ENCODE measurements around the gene PPARD.
"Not testable (repeated sequence)": the region's sequence is repeated elsewhere in the genome, so short reads cannot be mapped to it uniquely, and the experiment has no call there.

Gene PPARD

GRCh38 chr6:35342258-35343091 is at the start of gene PPARD:
Gene PPARD, plus strand, starts transcription at chr6:35342558. Its CDS starts 68,530 bp downstream, at chr6:35411088.
- DNase-seq (ENCODE audit: low read depth in 2 of 2), result peak; percentile 94 to 95

GRCh38 chr6:35293681-35294080 is 48.7 kb upstream of the PPARD start:
- DNase-seq (ENCODE audit: low read depth in 2 of 2), result no peak

GRCh38 chr6:35294308-35294945 is 47.9 kb upstream of the PPARD start:
- DNase-seq (ENCODE audit: low read depth in 2 of 2), result peak in 1 of 2 donors; percentile 15

- no peak for DNase-seq (ENCODE audit: low read depth in 2 of 2)
Observed at GRCh38 chr6:35295036-35295435, 47.3 kb upstream of the PPARD start.

GRCh38 chr6:35295521-35296315 is 46.6 kb upstream of the PPARD start:
- no peak for DNase-seq (ENCODE audit: low read depth in 2 of 2)

GRCh38 chr6:35296931-35297600 is 45.3 kb upstream of the PPARD start:
- DNase-seq (ENCODE audit: low read depth in 2 of 2), result no peak

- DNase-seq (ENCODE audit: low read depth in 2 of 2), result peak; percentile 73 to 81
Observed at GRCh38 chr6:35297601-35298481, 44.5 kb upstream of the PPARD start, which contains the start of gene DEF6. Gene DEF6, plus strand, starts transcription at chr6:35297818. Its CDS starts 39 bp downstream, at chr6:35297857.

GRCh38 chr6:35298625-35299140 is 43.7 kb upstream of the PPARD start:
- DNase-seq (ENCODE audit: low read depth in 2 of 2), result no peak

- DNase-seq (ENCODE audit: low read depth in 2 of 2), result no peak
Observed at GRCh38 chr6:35299674-35300073, 42.7 kb upstream of the PPARD start.

GRCh38 chr6:35300848-35301247 is 41.5 kb upstream of the PPARD start:
- no peak for DNase-seq (ENCODE audit: low read depth in 2 of 2)

- DNase-seq (ENCODE audit: low read depth in 2 of 2), result peak; percentile 70 to 73
Observed at GRCh38 chr6:35302604-35303241, 39.6 kb upstream of the PPARD start.

- DNase-seq (ENCODE audit: low read depth in 2 of 2), result no peak
Observed at GRCh38 chr6:35304299-35304698, 38.1 kb upstream of the PPARD start.

GRCh38 chr6:35305117-35305516 is 37.2 kb upstream of the PPARD start:
- no peak for DNase-seq (ENCODE audit: low read depth in 2 of 2)

- not testable (repeated sequence) for DNase-seq (ENCODE audit: low read depth in 2 of 2)
Observed at GRCh38 chr6:35307138-35307537, 35.2 kb upstream of the PPARD start.

- DNase-seq (ENCODE audit: low read depth in 2 of 2), result not testable (repeated sequence)
Observed at GRCh38 chr6:35308543-35308942, 33.8 kb upstream of the PPARD start.

GRCh38 chr6:35309611-35310264 is 32.6 kb upstream of the PPARD start:
- no peak for DNase-seq (ENCODE audit: low read depth in 2 of 2)

GRCh38 chr6:35310265-35310831 is 32.0 kb upstream of the PPARD start:
- no peak for DNase-seq (ENCODE audit: low read depth in 2 of 2)

- DNase-seq (ENCODE audit: low read depth in 2 of 2), result no peak
Observed at GRCh38 chr6:35311390-35312075, 30.8 kb upstream of the PPARD start.

Data from stimulated activated CD8-positive, alpha-beta memory T cell treated with anti-CD3 and anti-CD28 coated beads, Interleukin-2, amount 100 ng/mL, for 1 hour (primary cell).